GM12873 (cell line): ENCODE measurements around the gene KCNK7.

Experiments
- CTCF ChIP-seq: IDR thresholded peaks from 2 replicates; pipeline ENCODE4 v1.5.1; 2012; ENCODE audit warnings: low read depth, mild to moderate bottlenecking, moderate library complexity, low read length, control low read depth; ENCODE audit not compliant: insufficient read depth; ENCODE audit errors: missing control alignments

KCNK7 gene

GRCh38 chr11:65634109-65634436 is 38.5 kb upstream of the KCNK7 start:
- TF ChIP-seq CTCF, result no peak

- no peak for TF ChIP-seq CTCF
These were observed 37.9 kb upstream of the KCNK7 start for GRCh38 chr11:65633390-65634108.

- TF ChIP-seq CTCF, result no peak
These were observed 34.6 kb upstream of the KCNK7 start for GRCh38 chr11:65630215-65630614.

GRCh38 chr11:65629579-65629978 is 34.0 kb upstream of the KCNK7 start:
- TF ChIP-seq CTCF, result no peak

GRCh38 chr11:65627202-65627601 is 31.6 kb upstream of the KCNK7 start:
- no peak for TF ChIP-seq CTCF

- TF ChIP-seq CTCF, result peak; percentile 84
These were observed 30.2 kb upstream of the KCNK7 start for GRCh38 chr11:65625628-65626342.

GRCh38 chr11:65624931-65625627 is 29.5 kb upstream of the KCNK7 start:
- TF ChIP-seq CTCF, result no peak
